ENCODE data around the gene CTSC.

Gene CTSC

GRCh38 chr11:88340366-88340935 lies 2.9 kb upstream of the CTSC start:
- Histone ChIP-seq H3K14ac (ENCODE audit: low read length) (no peak overlapping the region), H2BK12ac (ENCODE audit: low read length) (no peak overlapping the region), H3K79me1 (ENCODE audit: low read depth, low read length) (no peaks in the 10 kb centered on the region), H3K18ac (ENCODE audit: low read length) (no peak overlapping the region), H3K23ac (ENCODE audit: low read depth, low read length, poor library complexity) (no peak overlapping the region), H3K4me3 (ENCODE audit: low read length in 2 of 2) (no peak overlapping the region), H2BK5ac (ENCODE audit: low read length) (no peak overlapping the region), H3K4ac (ENCODE audit: low read length) (no peak overlapping the region), H3K9ac (ENCODE audit: low read depth, low read length, poor library complexity) (no peak overlapping the region), H3K36me3 (replicated peaks in 1 of 2; ENCODE audit: control insufficient read depth in 2 of 2, insufficient read depth in 2 of 2, low read length in 2 of 2) (no peaks in the 10 kb centered on the region), H3K4me1 (ENCODE audit: control insufficient read depth in 2 of 2, insufficient read depth in 1 of 2, low read depth in 1 of 2, low read length in 2 of 2) (peaks cover 2 to 3% of the 10 kb centered on the region in 2 donors), H4K91ac (ENCODE audit: low read depth, low read length, poor library complexity) (no peak overlapping the region), H2BK120ac (ENCODE audit: low read depth, low read length) (no peak overlapping the region), H3K27me3 (ENCODE audit: control insufficient read depth in 3 of 3, insufficient read depth in 3 of 3, low read depth in 1 of 3, low read length in 3 of 3) (no peaks in the 10 kb centered on the region), H2AFZ (ENCODE audit: low read length) (no peak overlapping the region), H3K27ac (replicated peaks; ENCODE audit: low read length) (no peak overlapping the region), H2AK5ac (ENCODE audit: low read depth, low read length) (no peak overlapping the region), H4K8ac (ENCODE audit: low read depth, low read length) (no peak overlapping the region), H3K4me2 (ENCODE audit: insufficient read depth, low read length, poor library complexity, severe bottlenecking) (no peak overlapping the region), H2BK15ac (ENCODE audit: low read length) (no peak overlapping the region), H3K9me3 (replicated peaks in 1 of 2; ENCODE audit: control insufficient read depth in 2 of 2, insufficient read depth in 1 of 2, low read depth in 1 of 2, low read length in 2 of 2) (no peaks in the 10 kb centered on the region)
- no CpG with 5 or more reads among the region's 3 CpGs for WGBS, 2 donors (ENCODE audit: extremely low coverage in 2 of 2, insufficient read length in 2 of 2, insufficient replicate concordance in 1 of 2)
- DNase-seq (ENCODE audit: low spot score), result no peak

GRCh38 chr11:88337987-88338668 lies 592 bp upstream of the CTSC start:
- H2BK5ac ChIP-seq (ENCODE audit: low read length), result no peak overlapping the region
- H2AFZ ChIP-seq (ENCODE audit: low read length), result peak overlapping the region; percentile 95
- DNase-seq (ENCODE audit: low spot score), result no peak
- no peak overlapping the region for H3K4ac ChIP-seq (ENCODE audit: low read length)
- no peak overlapping the region for H3K18ac ChIP-seq (ENCODE audit: low read length)
- no peak overlapping the region for H3K14ac ChIP-seq (ENCODE audit: low read length)
- no peak overlapping the region for H2BK15ac ChIP-seq (ENCODE audit: low read length)
- H4K91ac ChIP-seq (ENCODE audit: low read depth, low read length, poor library complexity), result no peak overlapping the region
- H3K4me3 ChIP-seq (ENCODE audit: low read length in 2 of 2), result peak overlapping the region; percentile 62 to 85
- H3K23ac ChIP-seq (ENCODE audit: low read depth, low read length, poor library complexity), result no peak overlapping the region
- peaks cover 0 to 21% of the 10 kb centered on the region in 2 donors for H3K36me3 ChIP-seq (replicated peaks in 1 of 2; ENCODE audit: control insufficient read depth in 2 of 2, insufficient read depth in 2 of 2, low read length in 2 of 2)
- WGBS, 2 donors (ENCODE audit: extremely low coverage in 2 of 2, insufficient read length in 2 of 2, insufficient replicate concordance in 1 of 2), result no CpG with 5 or more reads among the region's 15 CpGs
- no peak overlapping the region for H3K9ac ChIP-seq (ENCODE audit: low read depth, low read length, poor library complexity)
- H2BK120ac ChIP-seq (ENCODE audit: low read depth, low read length), result no peak overlapping the region
- H2BK12ac ChIP-seq (ENCODE audit: low read length), result no peak overlapping the region
- H3K4me2 ChIP-seq (ENCODE audit: insufficient read depth, low read length, poor library complexity, severe bottlenecking), result peak overlapping the region; percentile 84
- no peak overlapping the region for H2AK5ac ChIP-seq (ENCODE audit: low read depth, low read length)
- no peaks in the 10 kb centered on the region for H3K79me1 ChIP-seq (ENCODE audit: low read depth, low read length)
- no peaks in the 10 kb centered on the region for H3K27me3 ChIP-seq (ENCODE audit: control insufficient read depth in 3 of 3, insufficient read depth in 3 of 3, low read depth in 1 of 3, low read length in 3 of 3)
- peaks cover 2 to 3% of the 10 kb centered on the region in 2 donors for H3K4me1 ChIP-seq (ENCODE audit: control insufficient read depth in 2 of 2, insufficient read depth in 1 of 2, low read depth in 1 of 2, low read length in 2 of 2)
- H3K9me3 ChIP-seq (replicated peaks in 1 of 2; ENCODE audit: control insufficient read depth in 2 of 2, insufficient read depth in 1 of 2, low read depth in 1 of 2, low read length in 2 of 2), result no peaks in the 10 kb centered on the region
- no peak overlapping the region for H4K8ac ChIP-seq (ENCODE audit: low read depth, low read length)
- H3K27ac ChIP-seq (replicated peaks; ENCODE audit: low read length), result no peak overlapping the region

GRCh38 chr11:88335284-88335683 lies 2.3 kb downstream of the CTSC start:
- no CpG with 5 or more reads among the region's 4 CpGs for WGBS, 2 donors (ENCODE audit: extremely low coverage in 2 of 2, insufficient read length in 2 of 2, insufficient replicate concordance in 1 of 2)
- H3K4me3 ChIP-seq (ENCODE audit: low read length in 2 of 2), result no peak overlapping the region
- H3K27ac ChIP-seq (replicated peaks; ENCODE audit: low read length), result no peak overlapping the region

GRCh38 chr11:88333862-88334261 lies 3.7 kb downstream of the CTSC start:
- peaks cover 2 to 3% of the 10 kb centered on the region in 2 donors for H3K4me1 ChIP-seq (ENCODE audit: control insufficient read depth in 2 of 2, insufficient read depth in 1 of 2, low read depth in 1 of 2, low read length in 2 of 2)
- WGBS, 2 donors (ENCODE audit: extremely low coverage in 2 of 2, insufficient read length in 2 of 2, insufficient replicate concordance in 1 of 2), result no CpG with 5 or more reads among the region's 2 CpGs
- no peak for DNase-seq (ENCODE audit: low spot score)
- H2BK12ac ChIP-seq (ENCODE audit: low read length), result no peak overlapping the region
- H2BK5ac ChIP-seq (ENCODE audit: low read length), result no peak overlapping the region
- no peak overlapping the region for H2AFZ ChIP-seq (ENCODE audit: low read length)
- H4K91ac ChIP-seq (ENCODE audit: low read depth, low read length, poor library complexity), result no peak overlapping the region
- no peak overlapping the region for H3K4ac ChIP-seq (ENCODE audit: low read length)
- H3K9ac ChIP-seq (ENCODE audit: low read depth, low read length, poor library complexity), result no peak overlapping the region
- no peak overlapping the region for H2BK15ac ChIP-seq (ENCODE audit: low read length)
- peaks cover 8 to 44% of the 10 kb centered on the region in 2 donors for H3K36me3 ChIP-seq (replicated peaks in 1 of 2; ENCODE audit: control insufficient read depth in 2 of 2, insufficient read depth in 2 of 2, low read length in 2 of 2)
- H3K4me2 ChIP-seq (ENCODE audit: insufficient read depth, low read length, poor library complexity, severe bottlenecking), result no peak overlapping the region
- no peak overlapping the region for H4K8ac ChIP-seq (ENCODE audit: low read depth, low read length)
- no peak overlapping the region for H2BK120ac ChIP-seq (ENCODE audit: low read depth, low read length)
- no peak overlapping the region for H3K4me3 ChIP-seq (ENCODE audit: low read length in 2 of 2)
- no peaks in the 10 kb centered on the region for H3K79me1 ChIP-seq (ENCODE audit: low read depth, low read length)
- H3K18ac ChIP-seq (ENCODE audit: low read length), result no peak overlapping the region
- H3K23ac ChIP-seq (ENCODE audit: low read depth, low read length, poor library complexity), result no peak overlapping the region
- no peak overlapping the region for H3K14ac ChIP-seq (ENCODE audit: low read length)
- no peak overlapping the region for H3K27ac ChIP-seq (replicated peaks; ENCODE audit: low read length)
- no peak overlapping the region for H2AK5ac ChIP-seq (ENCODE audit: low read depth, low read length)
- H3K9me3 ChIP-seq (replicated peaks in 1 of 2; ENCODE audit: control insufficient read depth in 2 of 2, insufficient read depth in 1 of 2, low read depth in 1 of 2, low read length in 2 of 2), result no peaks in the 10 kb centered on the region
- H3K27me3 ChIP-seq (ENCODE audit: control insufficient read depth in 3 of 3, insufficient read depth in 3 of 3, low read depth in 1 of 3, low read length in 3 of 3), result no peaks in the 10 kb centered on the region

More at GRCh38 chr11:88335284-88335683, 2.3 kb downstream of the CTSC start:
- Histone ChIP-seq H3K23ac (ENCODE audit: low read depth, low read length, poor library complexity) (no peak overlapping the region), H3K9me3 (replicated peaks in 1 of 2; ENCODE audit: control insufficient read depth in 2 of 2, insufficient read depth in 1 of 2, low read depth in 1 of 2, low read length in 2 of 2) (no peaks in the 10 kb centered on the region), H3K18ac (ENCODE audit: low read length) (no peak overlapping the region), H3K14ac (ENCODE audit: low read length) (no peak overlapping the region), H2AFZ (ENCODE audit: low read length) (no peak overlapping the region), H3K36me3 (replicated peaks in 1 of 2; ENCODE audit: control insufficient read depth in 2 of 2, insufficient read depth in 2 of 2, low read length in 2 of 2) (peaks cover 5 to 44% of the 10 kb centered on the region in 2 donors), H3K4me1 (ENCODE audit: control insufficient read depth in 2 of 2, insufficient read depth in 1 of 2, low read depth in 1 of 2, low read length in 2 of 2) (peaks cover 2 to 3% of the 10 kb centered on the region in 2 donors), H4K91ac (ENCODE audit: low read depth, low read length, poor library complexity) (no peak overlapping the region), H3K79me1 (ENCODE audit: low read depth, low read length) (no peaks in the 10 kb centered on the region), H2BK5ac (ENCODE audit: low read length) (no peak overlapping the region), H2AK5ac (ENCODE audit: low read depth, low read length) (no peak overlapping the region), H3K27me3 (ENCODE audit: control insufficient read depth in 3 of 3, insufficient read depth in 3 of 3, low read depth in 1 of 3, low read length in 3 of 3) (no peaks in the 10 kb centered on the region), H4K8ac (ENCODE audit: low read depth, low read length) (no peak overlapping the region), H3K9ac (ENCODE audit: low read depth, low read length, poor library complexity) (no peak overlapping the region), H2BK120ac (ENCODE audit: low read depth, low read length) (no peak overlapping the region), H3K4ac (ENCODE audit: low read length) (no peak overlapping the region), H2BK12ac (ENCODE audit: low read length) (no peak overlapping the region), H2BK15ac (ENCODE audit: low read length) (no peak overlapping the region), H3K4me2 (ENCODE audit: insufficient read depth, low read length, poor library complexity, severe bottlenecking) (no peak overlapping the region)
- no peak for DNase-seq (ENCODE audit: low spot score)

Data from neuronal stem cell (in vitro differentiated cells).